SK-N-SH treated with all-trans-retinoic acid at 6 μM for 48 hours (cell line): ENCODE data around the gene BATF.

Experiments used
- ATAC-seq: fragments of 200-7000 bp; cut with Tn5 transposase; 3 replicates; pipeline ENCODE4 v1.9.1; 2020; ENCODE audit warnings: mild to moderate bottlenecking, moderate library complexity
- ARNTL ChIP-seq: fragments of 450-650 bp; formaldehyde crosslinking; IDR thresholded peaks from 2 replicates; pipeline ENCODE4 v1.5.0; 2020; ENCODE audit warnings: low read depth, mild to moderate bottlenecking, moderate library complexity, borderline replicate concordance
- BACH2 ChIP-seq: fragments of 250-450 bp; sonication (Bioruptor Pico); IDR thresholded peaks from 2 replicates; pipeline ENCODE4 v1.9.0; 2021; ENCODE audit warnings: mild to moderate bottlenecking, borderline replicate concordance
- CSDC2 ChIP-seq: fragments of 250-450 bp; sonication (Bioruptor Pico); IDR thresholded peaks from 2 replicates; pipeline ENCODE4 v1.5.0; 2020; ENCODE audit warnings: mild to moderate bottlenecking, moderate library complexity
- ESRRG ChIP-seq: fragments of 250-450 bp; sonication (Bioruptor Pico); IDR thresholded peaks from 2 replicates; pipeline ENCODE4 v1.6.1; 2021; ENCODE audit warnings: mild to moderate bottlenecking
- GLIS3 ChIP-seq: fragments of 250-450 bp; sonication (Bioruptor Pico); IDR thresholded peaks from 2 replicates; pipeline ENCODE4 v1.5.0; 2020; ENCODE audit warnings: mild to moderate bottlenecking, moderate library complexity
- ISL1 ChIP-seq: fragments of 250-450 bp; sonication (Bioruptor Pico); IDR thresholded peaks from 2 replicates; pipeline ENCODE4 v2.1.2; 2022; ENCODE audit warnings: mild to moderate bottlenecking, moderate library complexity
- OSR1 ChIP-seq: fragments of 250-450 bp; sonication (Bioruptor Pico); IDR thresholded peaks from 2 replicates; pipeline ENCODE4 v1.8.0; 2022; ENCODE audit warnings: moderate library complexity, mild to moderate bottlenecking, inconsistent platforms
- SNAI2 ChIP-seq: fragments of 250-450 bp; sonication (Bioruptor Pico); IDR thresholded peaks from 2 replicates; pipeline ENCODE4 v1.5.0; 2020; ENCODE audit warnings: mild to moderate bottlenecking, moderate library complexity
- TOX ChIP-seq: fragments of 250-450 bp; sonication (Bioruptor Pico); IDR thresholded peaks from 2 replicates; pipeline ENCODE4 v1.8.0; 2021; ENCODE audit warnings: mild to moderate bottlenecking, moderate library complexity, borderline replicate concordance
- ZC3H10 ChIP-seq: fragments of 250-450 bp; sonication (Bioruptor Pico); IDR thresholded peaks from 2 replicates; pipeline ENCODE4 v1.5.1; 2021; ENCODE audit warnings: mild to moderate bottlenecking, moderate library complexity
- ZFP3 ChIP-seq: fragments of 250-450 bp; sonication (Bioruptor Pico); IDR thresholded peaks from 2 replicates; pipeline ENCODE4 v1.5.0; 2020; ENCODE audit warnings: mild to moderate bottlenecking, moderate library complexity
- ZFP30 ChIP-seq: fragments of 450-650 bp; formaldehyde crosslinking; IDR thresholded peaks from 2 replicates; pipeline ENCODE4 v1.5.0; 2022; ENCODE audit warnings: mild to moderate bottlenecking, moderate library complexity
- ZNF565 ChIP-seq: fragments of 450-650 bp; formaldehyde crosslinking; conservative IDR thresholded peaks from 2 replicates; pipeline ENCODE4 v1.5.0; 2020; ENCODE audit warnings: low read depth, mild to moderate bottlenecking, moderate library complexity
- ZNF70 ChIP-seq: fragments of 450-650 bp; formaldehyde crosslinking; IDR thresholded peaks from 2 replicates; pipeline ENCODE4 v1.5.0; 2020; ENCODE audit warnings: mild to moderate bottlenecking, moderate library complexity
- ZNF8 ChIP-seq: fragments of 450-650 bp; formaldehyde crosslinking; IDR thresholded peaks from 2 replicates; pipeline ENCODE4 v1.5.0; 2020; ENCODE audit warnings: mild to moderate bottlenecking, moderate library complexity
- TF ChIP-seq, protein P1 (sequence below): fragments of 250-450 bp; sonication (Bioruptor Pico); IDR thresholded peaks from 2 replicates; pipeline ENCODE4 v1.5.1; 2020; ENCODE audit warnings: low read depth, mild to moderate bottlenecking, moderate library complexity
- TF ChIP-seq, protein P2 (sequence below): fragments of 250-450 bp; sonication (Bioruptor Pico); IDR thresholded peaks from 2 replicates; pipeline ENCODE4 v1.5.1; 2021; ENCODE audit warnings: mild to moderate bottlenecking, moderate library complexity
- TF ChIP-seq, protein P3 (sequence below): fragments of 250-450 bp; sonication (Bioruptor Pico); IDR thresholded peaks from 2 replicates; pipeline ENCODE4 v1.5.0; 2020; ENCODE audit warnings: mild to moderate bottlenecking, moderate library complexity
- TF ChIP-seq, protein P4 (sequence below): fragments of 250-450 bp; sonication (Bioruptor Pico); IDR thresholded peaks from 2 replicates; pipeline ENCODE4 v1.8.0; 2021; ENCODE audit warnings: low read depth, mild to moderate bottlenecking, moderate library complexity, borderline replicate concordance

BATF gene

DNA sequence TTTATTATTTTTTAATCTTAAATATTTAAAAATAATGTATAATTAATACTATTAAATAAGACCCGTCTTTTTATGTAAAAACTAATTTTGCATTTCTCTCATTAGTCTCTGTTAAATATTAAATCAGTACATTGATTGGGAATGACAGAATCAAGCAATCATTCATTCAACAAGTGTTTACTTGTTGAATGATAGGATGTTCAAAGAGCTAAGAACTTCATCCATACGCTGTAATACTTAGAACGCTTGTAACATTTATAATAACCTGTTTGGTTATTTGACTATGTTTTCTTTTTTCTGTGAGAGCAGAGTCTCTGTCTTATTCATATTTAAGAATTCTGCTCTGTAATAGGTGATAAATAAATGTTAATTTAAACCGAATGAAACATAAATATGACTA is 2.9 kb upstream of the BATF start:
- TF ChIP-seq ISL1 (CRISPR knock-in tag) (no peak), BACH2 (no peak), SNAI2 (CRISPR knock-in tag) (no peak), CSDC2 (CRISPR knock-in tag) (no peak), ZC3H10 (CRISPR knock-in tag) (no peak), ZNF70 (CRISPR knock-in tag) (no peak), TOX (CRISPR knock-in tag) (no peak), ESRRG (CRISPR knock-in tag) (no peak), ZNF8 (no peak), ZFP30 (no peak), GLIS3 (CRISPR knock-in tag) (no peak)
- TF ChIP-seq, protein P1, sequence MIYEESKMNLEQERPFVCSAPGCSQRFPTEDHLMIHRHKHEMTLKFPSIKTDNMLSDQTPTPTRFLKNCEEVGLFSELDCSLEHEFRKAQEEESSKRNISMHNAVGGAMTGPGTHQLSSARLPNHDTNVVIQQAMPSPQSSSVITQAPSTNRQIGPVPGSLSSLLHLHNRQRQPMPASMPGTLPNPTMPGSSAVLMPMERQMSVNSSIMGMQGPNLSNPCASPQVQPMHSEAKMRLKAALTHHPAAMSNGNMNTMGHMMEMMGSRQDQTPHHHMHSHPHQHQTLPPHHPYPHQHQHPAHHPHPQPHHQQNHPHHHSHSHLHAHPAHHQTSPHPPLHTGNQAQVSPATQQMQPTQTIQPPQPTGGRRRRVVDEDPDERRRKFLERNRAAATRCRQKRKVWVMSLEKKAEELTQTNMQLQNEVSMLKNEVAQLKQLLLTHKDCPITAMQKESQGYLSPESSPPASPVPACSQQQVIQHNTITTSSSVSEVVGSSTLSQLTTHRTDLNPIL (CRISPR knock-in tag) = no peak
- TF ChIP-seq, protein P2, sequence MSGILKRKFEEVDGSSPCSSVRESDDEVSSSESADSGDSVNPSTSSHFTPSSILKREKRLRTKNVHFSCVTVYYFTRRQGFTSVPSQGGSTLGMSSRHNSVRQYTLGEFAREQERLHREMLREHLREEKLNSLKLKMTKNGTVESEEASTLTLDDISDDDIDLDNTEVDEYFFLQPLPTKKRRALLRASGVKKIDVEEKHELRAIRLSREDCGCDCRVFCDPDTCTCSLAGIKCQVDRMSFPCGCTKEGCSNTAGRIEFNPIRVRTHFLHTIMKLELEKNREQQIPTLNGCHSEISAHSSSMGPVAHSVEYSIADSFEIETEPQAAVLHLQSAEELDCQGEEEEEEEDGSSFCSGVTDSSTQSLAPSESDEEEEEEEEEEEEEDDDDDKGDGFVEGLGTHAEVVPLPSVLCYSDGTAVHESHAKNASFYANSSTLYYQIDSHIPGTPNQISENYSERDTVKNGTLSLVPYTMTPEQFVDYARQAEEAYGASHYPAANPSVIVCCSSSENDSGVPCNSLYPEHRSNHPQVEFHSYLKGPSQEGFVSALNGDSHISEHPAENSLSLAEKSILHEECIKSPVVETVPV = no peak
- TF ChIP-seq, protein P3, sequence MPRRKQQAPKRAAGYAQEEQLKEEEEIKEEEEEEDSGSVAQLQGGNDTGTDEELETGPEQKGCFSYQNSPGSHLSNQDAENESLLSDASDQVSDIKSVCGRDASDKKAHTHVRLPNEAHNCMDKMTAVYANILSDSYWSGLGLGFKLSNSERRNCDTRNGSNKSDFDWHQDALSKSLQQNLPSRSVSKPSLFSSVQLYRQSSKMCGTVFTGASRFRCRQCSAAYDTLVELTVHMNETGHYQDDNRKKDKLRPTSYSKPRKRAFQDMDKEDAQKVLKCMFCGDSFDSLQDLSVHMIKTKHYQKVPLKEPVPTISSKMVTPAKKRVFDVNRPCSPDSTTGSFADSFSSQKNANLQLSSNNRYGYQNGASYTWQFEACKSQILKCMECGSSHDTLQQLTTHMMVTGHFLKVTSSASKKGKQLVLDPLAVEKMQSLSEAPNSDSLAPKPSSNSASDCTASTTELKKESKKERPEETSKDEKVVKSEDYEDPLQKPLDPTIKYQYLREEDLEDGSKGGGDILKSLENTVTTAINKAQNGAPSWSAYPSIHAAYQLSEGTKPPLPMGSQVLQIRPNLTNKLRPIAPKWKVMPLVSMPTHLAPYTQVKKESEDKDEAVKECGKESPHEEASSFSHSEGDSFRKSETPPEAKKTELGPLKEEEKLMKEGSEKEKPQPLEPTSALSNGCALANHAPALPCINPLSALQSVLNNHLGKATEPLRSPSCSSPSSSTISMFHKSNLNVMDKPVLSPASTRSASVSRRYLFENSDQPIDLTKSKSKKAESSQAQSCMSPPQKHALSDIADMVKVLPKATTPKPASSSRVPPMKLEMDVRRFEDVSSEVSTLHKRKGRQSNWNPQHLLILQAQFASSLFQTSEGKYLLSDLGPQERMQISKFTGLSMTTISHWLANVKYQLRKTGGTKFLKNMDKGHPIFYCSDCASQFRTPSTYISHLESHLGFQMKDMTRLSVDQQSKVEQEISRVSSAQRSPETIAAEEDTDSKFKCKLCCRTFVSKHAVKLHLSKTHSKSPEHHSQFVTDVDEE (CRISPR knock-in tag) = no peak
- TF ChIP-seq, protein P4, sequence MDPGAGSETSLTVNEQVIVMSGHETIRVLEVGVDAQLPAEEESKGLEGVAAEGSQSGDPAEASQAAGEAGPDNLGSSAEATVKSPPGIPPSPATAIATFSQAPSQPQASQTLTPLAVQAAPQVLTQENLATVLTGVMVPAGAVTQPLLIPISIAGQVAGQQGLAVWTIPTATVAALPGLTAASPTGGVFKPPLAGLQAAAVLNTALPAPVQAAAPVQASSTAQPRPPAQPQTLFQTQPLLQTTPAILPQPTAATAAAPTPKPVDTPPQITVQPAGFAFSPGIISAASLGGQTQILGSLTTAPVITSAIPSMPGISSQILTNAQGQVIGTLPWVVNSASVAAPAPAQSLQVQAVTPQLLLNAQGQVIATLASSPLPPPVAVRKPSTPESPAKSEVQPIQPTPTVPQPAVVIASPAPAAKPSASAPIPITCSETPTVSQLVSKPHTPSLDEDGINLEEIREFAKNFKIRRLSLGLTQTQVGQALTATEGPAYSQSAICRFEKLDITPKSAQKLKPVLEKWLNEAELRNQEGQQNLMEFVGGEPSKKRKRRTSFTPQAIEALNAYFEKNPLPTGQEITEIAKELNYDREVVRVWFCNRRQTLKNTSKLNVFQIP (CRISPR knock-in tag) = no peak
- ATAC-seq = no peak

DNA sequence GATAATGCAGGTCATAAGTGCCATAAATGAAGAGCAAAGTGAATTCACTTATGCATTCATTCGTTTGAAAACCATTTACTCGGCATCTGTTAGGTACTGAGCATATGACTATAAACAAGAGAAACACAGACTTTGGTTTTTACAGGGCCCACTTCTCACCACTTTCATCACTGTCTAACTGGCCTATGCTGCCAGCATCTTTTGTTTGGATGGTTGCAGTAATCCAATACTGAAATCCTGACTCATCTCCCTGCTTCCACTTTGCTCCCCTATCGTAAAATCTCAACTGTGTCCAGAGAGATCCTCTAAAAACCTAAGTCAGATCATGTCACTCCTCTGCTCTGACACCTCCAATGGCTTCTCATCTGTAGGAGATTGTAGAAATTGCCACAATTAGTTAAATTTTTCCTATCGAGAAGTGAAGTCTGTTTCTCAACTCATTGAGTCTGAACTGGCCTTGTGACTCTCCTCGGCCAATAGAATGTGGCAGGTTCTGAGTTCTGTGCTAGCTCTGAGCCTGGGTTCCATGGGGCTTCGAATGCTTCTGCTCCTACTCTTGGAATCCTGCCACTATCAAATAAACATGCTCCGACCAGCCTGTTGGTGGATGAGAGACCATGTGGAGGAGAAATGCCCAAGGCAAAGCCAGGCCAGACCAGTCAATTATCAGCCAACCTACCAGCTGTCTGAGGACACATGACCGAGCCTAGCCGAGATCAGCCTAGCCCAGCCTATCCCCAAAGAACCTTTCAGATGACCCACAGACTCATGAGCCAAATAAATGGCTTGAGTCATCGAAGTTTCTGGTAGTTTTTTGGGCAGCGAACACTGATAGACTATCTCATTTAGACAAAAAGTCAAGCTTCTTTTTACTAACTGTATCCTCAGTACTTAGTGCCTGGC is 2.2 kb upstream of the BATF start:
- ATAC-seq = no peak
- TF ChIP-seq ZNF8 (no peak), OSR1 (no peak), ISL1 (CRISPR knock-in tag) (no peak), ZC3H10 (CRISPR knock-in tag) (no peak), ZFP3 (CRISPR knock-in tag) (no peak), ARNTL (CRISPR knock-in tag) (no peak), ZFP30 (no peak), CSDC2 (CRISPR knock-in tag) (no peak), ZNF565 (no peak)
- TF ChIP-seq, protein P1 (CRISPR knock-in tag) = no peak
- TF ChIP-seq, protein P2 = no peak

DNA sequence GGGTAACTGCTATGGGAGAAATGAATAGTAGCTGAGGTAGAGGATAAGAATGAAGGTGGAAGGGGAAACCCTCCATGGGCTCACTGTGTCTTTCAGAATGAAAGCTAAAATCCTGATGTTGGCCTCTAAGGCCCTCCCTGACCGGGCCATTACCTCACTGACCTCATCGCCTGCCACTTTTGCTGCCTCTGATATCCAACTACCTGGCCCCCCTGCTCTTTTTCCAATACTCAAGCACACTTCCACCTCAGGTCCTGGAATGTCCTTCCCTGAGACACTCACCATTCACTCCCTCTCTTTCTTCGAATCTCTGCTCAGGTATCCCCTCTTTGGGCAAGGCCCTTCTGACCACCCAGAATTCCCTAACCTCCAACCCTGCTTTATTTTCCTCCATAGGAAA is 1.4 kb upstream of the BATF start:
- TF ChIP-seq ZFP3 (CRISPR knock-in tag) (no peak), CSDC2 (CRISPR knock-in tag) (no peak), TOX (CRISPR knock-in tag) (no peak)
- ATAC-seq = no peak
